ENCODE measurements around the gene SSNA1. TPM values are rescaled to one million over a fixed set of nuclear protein-coding genes. Genes with fewer than 3 reads are reported as not detected.

The SSNA1 gene
- total and polyA plus RNA-seq, 2 experiments from 2014 or later = 64.5 to 110 TPM

DNA sequence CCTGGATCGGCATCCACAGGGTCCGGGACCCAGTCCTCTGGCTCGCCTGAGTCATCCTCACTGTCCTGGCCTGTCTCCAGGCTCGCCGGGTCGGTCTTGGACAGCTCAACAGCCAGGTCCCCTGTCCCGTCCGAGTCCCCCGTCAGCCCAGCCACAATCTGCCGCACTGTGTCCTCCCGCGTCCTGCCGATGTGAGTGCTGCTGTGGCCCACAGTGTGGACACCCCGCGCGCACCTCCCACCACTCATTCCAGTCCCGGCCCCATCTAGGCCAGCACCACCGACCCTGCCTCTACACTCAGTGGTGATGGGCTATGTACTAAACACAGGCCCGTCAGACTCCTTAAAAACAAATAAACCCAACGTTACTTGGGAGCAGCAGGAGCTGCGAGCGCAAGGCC is 6.8 kb upstream of the SSNA1 start:
- DNase-seq (ENCODE audit: low read depth in 1 of 2, low spot score in 1 of 2) = no peak
- Histone ChIP-seq H3K4me1 (ENCODE audit: low read depth) (no peaks in the 10 kb centered on the region), H3K36me3 (peaks cover 21% of the 10 kb centered on the region), H3K4me3 (no peak overlapping the region), H3K27ac (no peak overlapping the region), H3K9me3 (ENCODE audit: low read depth) (no peaks in the 10 kb centered on the region), H3K27me3 (no peaks in the 10 kb centered on the region)
- no peak for TF ChIP-seq CTCF (IDR thresholded peaks at IDR 0.05; ENCODE audit: low read depth, low read length)

DNA sequence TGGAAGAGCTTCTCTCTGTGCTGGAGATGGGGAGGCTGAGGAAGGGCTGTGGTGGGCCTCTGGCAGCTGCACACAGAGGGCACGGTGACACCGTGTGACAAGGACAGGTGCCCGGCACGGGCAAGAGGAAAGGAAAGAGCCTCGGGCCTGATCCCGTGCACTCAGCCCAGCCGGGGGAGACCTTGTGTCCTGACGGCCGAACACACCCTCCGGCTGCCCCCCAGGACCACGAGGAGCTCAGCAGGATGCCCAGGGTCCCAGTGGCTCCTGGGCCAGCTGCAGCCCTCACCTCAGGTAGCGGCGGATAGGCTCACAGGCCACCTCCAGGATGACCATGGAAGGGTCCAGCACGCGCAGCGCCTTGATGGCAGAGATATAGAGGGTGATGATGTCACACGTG is 5.6 kb upstream of the SSNA1 start:
- peaks cover 10% of the 10 kb centered on the region for H3K4me1 ChIP-seq (ENCODE audit: low read depth)
- H3K27me3 ChIP-seq = no peaks in the 10 kb centered on the region
- H3K27ac ChIP-seq = no peak overlapping the region
- H3K36me3 ChIP-seq = peaks cover 21% of the 10 kb centered on the region
- DNase-seq (ENCODE audit: low read depth in 1 of 2, low spot score in 1 of 2) = no peak
- TF ChIP-seq CTCF (IDR thresholded peaks at IDR 0.05; ENCODE audit: low read depth, low read length) = no peak
- no peak overlapping the region for H3K4me3 ChIP-seq
- H3K9me3 ChIP-seq (ENCODE audit: low read depth) = no peaks in the 10 kb centered on the region

- DNase-seq (ENCODE audit: low read depth in 1 of 2, low spot score in 1 of 2) = no peak
- Histone ChIP-seq H3K4me3 (no peak overlapping the region), H3K36me3 (peaks cover 21% of the 10 kb centered on the region), H3K9me3 (ENCODE audit: low read depth) (no peaks in the 10 kb centered on the region), H3K27me3 (no peaks in the 10 kb centered on the region), H3K27ac (no peak overlapping the region), H3K4me1 (ENCODE audit: low read depth) (peaks cover 10% of the 10 kb centered on the region)
- no peak for TF ChIP-seq CTCF (IDR thresholded peaks at IDR 0.05; ENCODE audit: low read depth, low read length)
Measured at GRCh38 chr9:137183980-137184595, 4.4 kb upstream of the SSNA1 start.

- H3K9me3 ChIP-seq (ENCODE audit: low read depth) = no peaks in the 10 kb centered on the region
- no peak for TF ChIP-seq CTCF (IDR thresholded peaks at IDR 0.05; ENCODE audit: low read depth, low read length)
- H3K36me3 ChIP-seq = peaks cover 16% of the 10 kb centered on the region
- no peak overlapping the region for H3K4me3 ChIP-seq
- H3K27ac ChIP-seq = no peak overlapping the region
- no peaks in the 10 kb centered on the region for H3K27me3 ChIP-seq
- no peak for DNase-seq (ENCODE audit: low read depth in 1 of 2, low spot score in 1 of 2)
- H3K4me1 ChIP-seq (ENCODE audit: low read depth) = peaks cover 17% of the 10 kb centered on the region
Measured at GRCh38 chr9:137184881-137185660, 3.4 kb upstream of the SSNA1 start.

DNA sequence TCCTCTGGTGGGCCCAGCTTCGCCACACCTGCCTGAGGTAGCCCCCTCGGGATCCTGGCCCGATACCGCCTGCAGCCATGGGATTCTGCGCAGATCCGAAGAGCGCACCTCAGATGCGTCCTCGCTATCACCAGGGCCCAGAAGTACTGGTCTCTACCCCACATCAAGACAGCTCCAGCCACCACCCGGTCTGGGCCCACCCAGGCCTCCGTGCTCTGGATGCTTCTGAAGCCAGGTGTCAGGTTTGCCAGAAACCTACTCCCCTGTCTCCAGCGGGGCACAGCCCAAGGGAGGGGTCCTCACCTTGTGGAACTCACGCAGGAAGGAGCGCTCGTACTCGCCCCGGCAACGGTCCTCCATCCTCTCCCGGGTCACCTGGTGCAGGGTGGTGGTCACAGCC is 2.6 kb upstream of the SSNA1 start:
- no peak for DNase-seq (ENCODE audit: low read depth in 1 of 2, low spot score in 1 of 2)
- no peak overlapping the region for H3K4me3 ChIP-seq
- H3K4me1 ChIP-seq (ENCODE audit: low read depth) = peaks cover 18% of the 10 kb centered on the region
- no peak for TF ChIP-seq CTCF (IDR thresholded peaks at IDR 0.05; ENCODE audit: low read depth, low read length)
- H3K27me3 ChIP-seq = no peaks in the 10 kb centered on the region
- no peak overlapping the region for H3K27ac ChIP-seq
- H3K36me3 ChIP-seq = peaks cover 16% of the 10 kb centered on the region
- no peaks in the 10 kb centered on the region for H3K9me3 ChIP-seq (ENCODE audit: low read depth)
